ENCODE results near the gene GEMIN7.

The GEMIN7 gene

GRCh38 chr19:45125975-45126493 lies 47.0 kb downstream of the GEMIN7 start:
- Histone ChIP-seq H3K27me3 (replicated peaks; ENCODE audit: control insufficient read depth, insufficient read depth, low read length, poor library complexity, severe bottlenecking) (no peaks in the 10 kb centered on the region), H3K4me1 (ENCODE audit: control insufficient read depth, insufficient read depth, low read length, poor library complexity, severe bottlenecking) (peaks cover 4% of the 10 kb centered on the region), H3K27ac (ENCODE audit: insufficient read depth, low read length, poor library complexity, severe bottlenecking) (no peak overlapping the region), H3K36me3 (ENCODE audit: control insufficient read depth, insufficient read depth, low read length) (no peaks in the 10 kb centered on the region), H3K9me3 (ENCODE audit: control insufficient read depth, low read length) (no peaks in the 10 kb centered on the region), H3K4me3 (ENCODE audit: insufficient read depth, low read depth, low read length, poor library complexity, severe bottlenecking) (no peak overlapping the region)
- peak; percentile 16 to 32 (median 25) for DNase-seq

- peaks cover 4% of the 10 kb centered on the region for H3K4me1 ChIP-seq (ENCODE audit: control insufficient read depth, insufficient read depth, low read length, poor library complexity, severe bottlenecking)
- no peaks in the 10 kb centered on the region for H3K27me3 ChIP-seq (replicated peaks; ENCODE audit: control insufficient read depth, insufficient read depth, low read length, poor library complexity, severe bottlenecking)
- no peaks in the 10 kb centered on the region for H3K36me3 ChIP-seq (ENCODE audit: control insufficient read depth, insufficient read depth, low read length)
- H3K9me3 ChIP-seq (ENCODE audit: control insufficient read depth, low read length): no peaks in the 10 kb centered on the region
- DNase-seq: no peak
- no peak overlapping the region for H3K4me3 ChIP-seq (ENCODE audit: insufficient read depth, low read depth, low read length, poor library complexity, severe bottlenecking)
- no peak overlapping the region for H3K27ac ChIP-seq (ENCODE audit: insufficient read depth, low read length, poor library complexity, severe bottlenecking)
These were observed 47.6 kb downstream of the GEMIN7 start for GRCh38 chr19:45126654-45127053.

GRCh38 chr19:45128146-45128545 lies 49.1 kb downstream of the GEMIN7 start:
- Histone ChIP-seq H3K4me3 (ENCODE audit: insufficient read depth, low read depth, low read length, poor library complexity, severe bottlenecking) (no peak overlapping the region), H3K27ac (ENCODE audit: insufficient read depth, low read length, poor library complexity, severe bottlenecking) (no peak overlapping the region), H3K4me1 (ENCODE audit: control insufficient read depth, insufficient read depth, low read length, poor library complexity, severe bottlenecking) (peaks cover 4% of the 10 kb centered on the region), H3K36me3 (ENCODE audit: control insufficient read depth, insufficient read depth, low read length) (no peaks in the 10 kb centered on the region), H3K27me3 (replicated peaks; ENCODE audit: control insufficient read depth, insufficient read depth, low read length, poor library complexity, severe bottlenecking) (no peaks in the 10 kb centered on the region), H3K9me3 (ENCODE audit: control insufficient read depth, low read length) (no peaks in the 10 kb centered on the region)
- DNase-seq: no peak

- H3K27me3 ChIP-seq (replicated peaks; ENCODE audit: control insufficient read depth, insufficient read depth, low read length, poor library complexity, severe bottlenecking): no peaks in the 10 kb centered on the region
- peaks cover 4% of the 10 kb centered on the region for H3K4me1 ChIP-seq (ENCODE audit: control insufficient read depth, insufficient read depth, low read length, poor library complexity, severe bottlenecking)
- no peaks in the 10 kb centered on the region for H3K36me3 ChIP-seq (ENCODE audit: control insufficient read depth, insufficient read depth, low read length)
- no peak for DNase-seq
- H3K9me3 ChIP-seq (ENCODE audit: control insufficient read depth, low read length): no peaks in the 10 kb centered on the region
- H3K4me3 ChIP-seq (ENCODE audit: insufficient read depth, low read depth, low read length, poor library complexity, severe bottlenecking): no peak overlapping the region
- H3K27ac ChIP-seq (ENCODE audit: insufficient read depth, low read length, poor library complexity, severe bottlenecking): no peak overlapping the region
These were observed 49.7 kb downstream of the GEMIN7 start for GRCh38 chr19:45128806-45129205.

GRCh38 chr19:45130236-45130635 lies 51.2 kb downstream of the GEMIN7 start:
- DNase-seq: no peak
- H3K4me1 ChIP-seq (ENCODE audit: control insufficient read depth, insufficient read depth, low read length, poor library complexity, severe bottlenecking): peaks cover 4% of the 10 kb centered on the region
- H3K27ac ChIP-seq (ENCODE audit: insufficient read depth, low read length, poor library complexity, severe bottlenecking): no peak overlapping the region
- H3K27me3 ChIP-seq (replicated peaks; ENCODE audit: control insufficient read depth, insufficient read depth, low read length, poor library complexity, severe bottlenecking): no peaks in the 10 kb centered on the region
- H3K9me3 ChIP-seq (ENCODE audit: control insufficient read depth, low read length): no peaks in the 10 kb centered on the region
- H3K36me3 ChIP-seq (ENCODE audit: control insufficient read depth, insufficient read depth, low read length): no peaks in the 10 kb centered on the region
- H3K4me3 ChIP-seq (ENCODE audit: insufficient read depth, low read depth, low read length, poor library complexity, severe bottlenecking): no peak overlapping the region

- peaks cover under 1% of the 10 kb centered on the region for H3K4me1 ChIP-seq (ENCODE audit: control insufficient read depth, insufficient read depth, low read length, poor library complexity, severe bottlenecking)
- H3K36me3 ChIP-seq (ENCODE audit: control insufficient read depth, insufficient read depth, low read length): no peaks in the 10 kb centered on the region
- no peak for DNase-seq
- H3K27me3 ChIP-seq (replicated peaks; ENCODE audit: control insufficient read depth, insufficient read depth, low read length, poor library complexity, severe bottlenecking): no peaks in the 10 kb centered on the region
- H3K4me3 ChIP-seq (ENCODE audit: insufficient read depth, low read depth, low read length, poor library complexity, severe bottlenecking): no peak overlapping the region
- H3K9me3 ChIP-seq (ENCODE audit: control insufficient read depth, low read length): no peaks in the 10 kb centered on the region
- H3K27ac ChIP-seq (ENCODE audit: insufficient read depth, low read length, poor library complexity, severe bottlenecking): no peak overlapping the region
These were observed 52.0 kb downstream of the GEMIN7 start for GRCh38 chr19:45130888-45131615.

- Histone ChIP-seq H3K27ac (ENCODE audit: insufficient read depth, low read length, poor library complexity, severe bottlenecking) (no peak overlapping the region), H3K4me3 (ENCODE audit: insufficient read depth, low read depth, low read length, poor library complexity, severe bottlenecking) (no peak overlapping the region), H3K9me3 (ENCODE audit: control insufficient read depth, low read length) (no peaks in the 10 kb centered on the region), H3K4me1 (ENCODE audit: control insufficient read depth, insufficient read depth, low read length, poor library complexity, severe bottlenecking) (no peaks in the 10 kb centered on the region), H3K27me3 (replicated peaks; ENCODE audit: control insufficient read depth, insufficient read depth, low read length, poor library complexity, severe bottlenecking) (no peaks in the 10 kb centered on the region), H3K36me3 (ENCODE audit: control insufficient read depth, insufficient read depth, low read length) (no peaks in the 10 kb centered on the region)
- no peak for DNase-seq
These were observed 54.6 kb downstream of the GEMIN7 start for GRCh38 chr19:45133661-45134060.

GRCh38 chr19:45135176-45135885 lies 56.3 kb downstream of the GEMIN7 start:
- DNase-seq: no peak
- no peaks in the 10 kb centered on the region for H3K4me1 ChIP-seq (ENCODE audit: control insufficient read depth, insufficient read depth, low read length, poor library complexity, severe bottlenecking)
- H3K4me3 ChIP-seq (ENCODE audit: insufficient read depth, low read depth, low read length, poor library complexity, severe bottlenecking): no peak overlapping the region
- H3K27ac ChIP-seq (ENCODE audit: insufficient read depth, low read length, poor library complexity, severe bottlenecking): no peak overlapping the region
- no peaks in the 10 kb centered on the region for H3K36me3 ChIP-seq (ENCODE audit: control insufficient read depth, insufficient read depth, low read length)
- H3K9me3 ChIP-seq (ENCODE audit: control insufficient read depth, low read length): no peaks in the 10 kb centered on the region
- no peaks in the 10 kb centered on the region for H3K27me3 ChIP-seq (replicated peaks; ENCODE audit: control insufficient read depth, insufficient read depth, low read length, poor library complexity, severe bottlenecking)

GRCh38 chr19:45136507-45137178 lies 57.6 kb downstream of the GEMIN7 start:
- Histone ChIP-seq H3K36me3 (ENCODE audit: control insufficient read depth, insufficient read depth, low read length) (peaks cover 10% of the 10 kb centered on the region), H3K4me1 (ENCODE audit: control insufficient read depth, insufficient read depth, low read length, poor library complexity, severe bottlenecking) (no peaks in the 10 kb centered on the region), H3K4me3 (ENCODE audit: insufficient read depth, low read depth, low read length, poor library complexity, severe bottlenecking) (no peak overlapping the region)

More at GRCh38 chr19:45136507-45137178, 57.6 kb downstream of the GEMIN7 start:
- DNase-seq: no peak
- Histone ChIP-seq H3K9me3 (ENCODE audit: control insufficient read depth, low read length) (no peaks in the 10 kb centered on the region), H3K27ac (ENCODE audit: insufficient read depth, low read length, poor library complexity, severe bottlenecking) (no peak overlapping the region), H3K27me3 (replicated peaks; ENCODE audit: control insufficient read depth, insufficient read depth, low read length, poor library complexity, severe bottlenecking) (no peaks in the 10 kb centered on the region)
